OCI-LY3 (cell line): ENCODE data around the gene SCGB3A2.

Experiments used
- CTCF ChIP-seq: fragments of 200-600, 300-600 bp; sonication (generic); IDR thresholded peaks from 2 replicates; pipeline ENCODE4 v1.5.1; 2014; ENCODE audit warnings: antibody characterized with exemption, low read length, low read depth
- EZH2phosphoT487 ChIP-seq: fragments of 200-600 bp; shearing (Covaris generic); IDR thresholded peaks from 2 replicates; pipeline ENCODE4 v1.6.1; 2018; ENCODE audit warnings: antibody characterized with exemption, mixed run types, low read depth

GRCh38 chr5:147869112-147869511, 9.4 kb upstream of the SCGB3A2 start:
- TF ChIP-seq EZH2phosphoT487 (no peak), CTCF (no peak)
